Endothelial cell (in vitro differentiated cells): ENCODE results near the gene TMPRSS3. TPM values are rescaled to one million over a fixed set of nuclear protein-coding genes. Genes with fewer than 3 reads are reported as not detected.

ENCODE experiments used
- DNase-seq: peaks from one replicate; pipeline ENCODE4 v3.0.0; 2021; ENCODE audit warnings: low spot score
- H3K27ac Mint-ChIP-seq: one replicate; pipeline ENCODE4 v1.8.0; 2021; ENCODE audit warnings: mixed read lengths, inconsistent platforms; ENCODE audit not compliant: unreplicated experiment
- H3K27me3 Mint-ChIP-seq: one replicate; pipeline ENCODE4 v1.8.0; 2021; ENCODE audit warnings: mild to moderate bottlenecking, moderate library complexity, mixed read lengths, inconsistent platforms; ENCODE audit not compliant: unreplicated experiment
- H3K36me3 Mint-ChIP-seq: one replicate; pipeline ENCODE4 v1.8.0; 2021; ENCODE audit warnings: mild to moderate bottlenecking, low read depth, mixed read lengths, inconsistent platforms; ENCODE audit not compliant: unreplicated experiment
- H3K4me1 Mint-ChIP-seq: one replicate; pipeline ENCODE4 v1.8.0; 2021; ENCODE audit warnings: mild to moderate bottlenecking, mixed read lengths, inconsistent platforms; ENCODE audit not compliant: unreplicated experiment
- H3K4me3 Mint-ChIP-seq: one replicate; pipeline ENCODE4 v1.8.0; 2021; ENCODE audit warnings: mild to moderate bottlenecking, mixed read lengths, inconsistent platforms; ENCODE audit not compliant: unreplicated experiment
- H3K9me3 Mint-ChIP-seq: one replicate; pipeline ENCODE4 v1.8.0; 2021; ENCODE audit warnings: mixed read lengths, inconsistent platforms; ENCODE audit not compliant: unreplicated experiment
- total RNA-seq: library from RNA; stranded (reverse); fragmentation: NEBNext Ultra II Directional; extraction: Animal tissue kit (Norgen Biotek cat#: 25700); gene quantifications from one replicate; pipeline ENCODE4 v1.2.1, GENCODE V29; 2021; ENCODE audit not compliant: unreplicated experiment
- TF ChIP-seq, protein P1 (sequence below): fragments of 200-600 bp; sonication (generic); IDR thresholded peaks from one replicate; pipeline ENCODE4 v1.5.0; 2021; ENCODE audit warnings: antibody characterized with exemption; ENCODE audit not compliant: unreplicated experiment

TMPRSS3 gene
- total RNA-seq, 1 donor from 2014 or later = not detected

DNA sequence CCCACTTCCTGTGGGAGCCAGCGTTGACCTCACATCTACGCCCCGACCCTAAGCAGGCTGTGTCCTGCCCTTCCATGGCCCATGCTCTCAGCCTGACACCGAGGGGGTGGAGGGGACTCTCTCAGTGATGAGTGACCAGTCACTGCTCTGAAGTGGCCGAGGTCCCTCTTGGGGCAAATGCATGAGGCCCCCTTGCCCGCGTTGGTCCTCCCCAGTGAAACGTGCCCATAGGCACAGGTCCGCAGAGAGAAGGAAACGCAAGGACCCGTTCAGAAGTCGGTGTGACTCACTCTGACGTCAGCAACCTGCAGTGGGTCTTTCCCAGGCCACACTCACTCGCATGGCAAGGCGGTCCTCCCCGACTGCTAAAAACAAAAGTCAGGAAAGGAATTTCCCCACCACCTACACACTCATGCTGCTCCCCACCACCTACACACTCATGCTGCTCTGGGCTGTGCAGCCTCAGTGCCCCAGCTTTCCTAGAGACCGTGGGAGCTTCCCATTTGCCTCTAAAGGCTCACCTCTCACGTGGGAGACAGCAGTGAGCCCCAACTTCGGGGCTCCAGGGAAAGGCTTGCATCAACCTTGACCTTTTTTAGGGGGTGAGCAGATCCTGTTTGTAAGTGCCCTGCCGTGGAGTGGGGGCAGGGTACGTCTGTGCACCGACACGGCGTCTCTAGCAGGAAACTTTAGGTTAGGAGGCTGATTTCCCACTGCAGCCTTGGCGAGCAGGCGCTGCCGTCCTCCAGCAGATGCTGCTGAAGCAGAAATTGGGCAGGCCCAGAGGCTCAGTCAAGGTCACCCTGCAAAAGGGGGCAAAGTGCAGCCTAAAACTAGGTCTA is 19.3 kb upstream of the TMPRSS3 start:
- peaks cover 3% of the 10 kb centered on the region for H3K4me1 Mint-ChIP-seq
- no peaks in the 10 kb centered on the region for H3K36me3 Mint-ChIP-seq
- H3K27me3 Mint-ChIP-seq = peaks cover 6% of the 10 kb centered on the region
- H3K9me3 Mint-ChIP-seq = no peaks in the 10 kb centered on the region
- DNase-seq = no peak
- no peak overlapping the region for H3K4me3 Mint-ChIP-seq
- TF ChIP-seq, protein P1, sequence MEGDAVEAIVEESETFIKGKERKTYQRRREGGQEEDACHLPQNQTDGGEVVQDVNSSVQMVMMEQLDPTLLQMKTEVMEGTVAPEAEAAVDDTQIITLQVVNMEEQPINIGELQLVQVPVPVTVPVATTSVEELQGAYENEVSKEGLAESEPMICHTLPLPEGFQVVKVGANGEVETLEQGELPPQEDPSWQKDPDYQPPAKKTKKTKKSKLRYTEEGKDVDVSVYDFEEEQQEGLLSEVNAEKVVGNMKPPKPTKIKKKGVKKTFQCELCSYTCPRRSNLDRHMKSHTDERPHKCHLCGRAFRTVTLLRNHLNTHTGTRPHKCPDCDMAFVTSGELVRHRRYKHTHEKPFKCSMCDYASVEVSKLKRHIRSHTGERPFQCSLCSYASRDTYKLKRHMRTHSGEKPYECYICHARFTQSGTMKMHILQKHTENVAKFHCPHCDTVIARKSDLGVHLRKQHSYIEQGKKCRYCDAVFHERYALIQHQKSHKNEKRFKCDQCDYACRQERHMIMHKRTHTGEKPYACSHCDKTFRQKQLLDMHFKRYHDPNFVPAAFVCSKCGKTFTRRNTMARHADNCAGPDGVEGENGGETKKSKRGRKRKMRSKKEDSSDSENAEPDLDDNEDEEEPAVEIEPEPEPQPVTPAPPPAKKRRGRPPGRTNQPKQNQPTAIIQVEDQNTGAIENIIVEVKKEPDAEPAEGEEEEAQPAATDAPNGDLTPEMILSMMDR = no peak
- H3K27ac Mint-ChIP-seq = no peak overlapping the region

DNA sequence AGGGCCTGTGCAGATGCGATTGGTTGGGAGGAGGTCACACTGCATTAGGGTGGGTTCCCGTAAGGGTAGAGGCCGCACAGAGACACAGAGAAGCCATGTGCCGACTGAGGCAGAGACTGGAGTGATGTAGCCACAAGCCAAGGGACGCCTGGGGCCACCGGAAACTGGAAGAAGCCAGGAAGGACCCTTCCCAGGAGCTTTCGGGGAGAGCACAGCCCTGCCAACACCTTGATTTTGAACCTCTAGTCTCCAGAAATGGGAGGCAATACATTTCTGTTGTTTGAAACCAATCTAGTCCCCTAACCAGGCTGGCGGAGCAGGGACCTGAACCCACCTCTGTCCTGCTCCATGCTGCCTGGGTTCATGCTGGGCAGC is 18.7 kb upstream of the TMPRSS3 start:
- TF ChIP-seq, protein P1 = no peak
- Mint-ChIP-seq H3K4me1 (peaks cover 3% of the 10 kb centered on the region), H3K9me3 (no peaks in the 10 kb centered on the region), H3K36me3 (no peaks in the 10 kb centered on the region), H3K27ac (no peak overlapping the region), H3K27me3 (peaks cover 9% of the 10 kb centered on the region), H3K4me3 (no peak overlapping the region)
- DNase-seq = no peak

DNA sequence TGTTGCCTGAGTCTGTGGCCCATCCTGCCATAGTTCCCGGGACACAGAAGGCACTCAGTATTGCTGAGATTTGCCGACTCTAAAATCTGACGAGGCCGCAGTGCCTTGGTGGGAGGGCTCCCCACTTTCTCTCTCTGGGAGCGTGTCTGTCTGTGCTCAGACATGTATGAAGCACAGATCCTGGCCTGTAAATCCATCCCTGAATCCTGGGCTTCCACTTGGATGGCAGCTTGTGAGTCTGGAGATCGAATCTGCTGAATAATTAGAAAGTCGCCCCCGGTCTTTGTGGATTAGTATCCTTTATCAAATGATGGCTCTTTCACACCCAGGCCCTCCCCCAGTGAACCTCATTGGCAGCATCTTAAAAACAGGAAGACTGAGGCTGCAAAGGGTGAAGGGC is 18.2 kb upstream of the TMPRSS3 start:
- TF ChIP-seq, protein P1 = no peak
- Mint-ChIP-seq H3K4me1 (peaks cover 3% of the 10 kb centered on the region), H3K27ac (no peak overlapping the region), H3K9me3 (no peaks in the 10 kb centered on the region), H3K36me3 (no peaks in the 10 kb centered on the region), H3K27me3 (peaks cover 12% of the 10 kb centered on the region), H3K4me3 (no peak overlapping the region)
- DNase-seq = no peak

DNA sequence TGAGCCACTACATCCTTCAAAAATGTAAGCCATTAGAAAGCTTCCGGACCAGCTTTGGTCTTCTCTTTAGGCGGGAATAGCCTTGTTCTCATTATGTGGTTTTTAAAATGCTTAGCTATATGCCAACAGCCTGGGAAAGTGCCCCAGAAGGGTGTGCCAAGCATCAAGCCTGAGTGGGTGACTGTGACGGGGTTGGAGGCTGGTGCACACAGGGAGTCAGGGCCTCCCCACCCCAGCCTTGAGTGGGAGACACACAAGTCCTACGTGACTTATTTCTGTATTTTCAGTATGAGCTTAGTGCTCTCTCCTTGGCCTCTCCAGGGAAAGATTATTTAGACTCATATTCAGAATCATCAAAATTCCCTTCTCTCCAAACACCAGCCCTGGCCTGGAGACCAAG is 17.6 kb upstream of the TMPRSS3 start:
- no peaks in the 10 kb centered on the region for H3K9me3 Mint-ChIP-seq
- H3K27ac Mint-ChIP-seq = no peak overlapping the region
- H3K4me1 Mint-ChIP-seq = peaks cover 3% of the 10 kb centered on the region
- H3K36me3 Mint-ChIP-seq = no peaks in the 10 kb centered on the region
- no peak overlapping the region for H3K4me3 Mint-ChIP-seq
- H3K27me3 Mint-ChIP-seq = peaks cover 12% of the 10 kb centered on the region
- DNase-seq = no peak
- TF ChIP-seq, protein P1 = no peak

DNA sequence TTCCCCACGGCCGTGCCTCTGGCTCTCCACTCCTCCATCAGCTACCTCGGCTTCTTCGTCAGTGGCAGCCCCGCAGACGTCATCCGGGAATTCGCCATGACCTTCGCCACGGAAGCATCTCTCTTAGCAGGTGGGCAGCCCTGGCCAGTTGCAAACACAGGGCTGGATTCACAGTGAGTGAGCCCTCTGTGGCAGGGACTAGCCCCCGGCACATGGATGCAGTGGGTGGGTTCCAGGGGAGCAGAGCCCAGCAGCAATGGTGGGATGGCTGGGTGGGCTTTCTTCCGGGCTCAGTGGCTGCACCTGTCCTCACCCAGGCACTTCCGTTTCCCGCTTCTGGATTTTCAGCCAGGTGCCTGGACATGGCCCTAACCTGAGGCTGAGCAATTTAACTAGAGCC is 17.2 kb upstream of the TMPRSS3 start:
- Mint-ChIP-seq H3K4me1 (peaks cover 3% of the 10 kb centered on the region), H3K9me3 (no peaks in the 10 kb centered on the region), H3K36me3 (no peaks in the 10 kb centered on the region), H3K4me3 (no peak overlapping the region), H3K27me3 (peaks cover 12% of the 10 kb centered on the region), H3K27ac (no peak overlapping the region)
- TF ChIP-seq, protein P1 = no peak
- no peak for DNase-seq
